LoVo (cell line): ENCODE results near the gene BTBD2.
"Not testable (repeated sequence)": the region's sequence is repeated elsewhere in the genome, so short reads cannot be mapped to it uniquely, and the experiment has no call there.

Experiments
- DNase-seq: peaks from one replicate; pipeline ENCODE4 v3.0.0-alpha.2; 2016; ENCODE audit warnings: low spot score

Gene BTBD2

DNA sequence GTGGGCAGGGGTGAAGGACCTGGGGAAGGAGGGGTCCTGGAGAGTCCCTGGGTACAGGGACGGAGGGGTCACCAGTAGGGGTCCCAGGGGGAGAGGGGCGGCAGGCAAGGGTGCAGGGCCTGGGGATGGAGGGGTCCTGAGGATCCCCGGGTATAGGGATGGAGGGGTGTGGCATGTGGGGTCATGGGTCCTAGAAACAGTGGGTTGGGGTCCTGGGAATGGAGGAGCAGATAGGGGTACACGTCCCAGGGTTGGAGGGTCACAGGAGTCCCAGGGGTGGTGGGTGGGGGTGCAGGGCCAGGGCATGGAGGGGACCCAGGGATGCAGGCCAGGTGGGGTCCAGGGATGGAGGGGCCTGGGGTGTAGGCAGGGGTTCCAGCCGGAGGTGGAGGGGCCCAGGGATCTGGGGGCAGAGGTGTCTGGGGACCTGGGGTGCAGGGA, 1.4 kb downstream of the BTBD2 start:
- DNase-seq = no peak

DNA sequence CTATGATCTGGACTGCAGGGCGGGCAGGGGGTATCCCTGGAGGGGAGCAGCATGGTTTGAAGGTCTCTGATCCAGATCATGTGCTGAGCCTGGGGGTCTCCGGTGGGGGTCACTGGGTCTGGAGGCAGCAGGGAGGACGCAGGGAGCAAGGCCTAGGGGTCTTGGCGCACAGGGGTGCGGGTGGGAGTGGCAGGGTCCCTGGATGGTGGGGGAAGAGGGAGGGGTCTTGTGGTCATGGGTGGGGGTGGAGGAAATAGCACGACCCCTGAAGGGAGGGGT, 1.9 kb downstream of the BTBD2 start:
- DNase-seq = no peak

DNA sequence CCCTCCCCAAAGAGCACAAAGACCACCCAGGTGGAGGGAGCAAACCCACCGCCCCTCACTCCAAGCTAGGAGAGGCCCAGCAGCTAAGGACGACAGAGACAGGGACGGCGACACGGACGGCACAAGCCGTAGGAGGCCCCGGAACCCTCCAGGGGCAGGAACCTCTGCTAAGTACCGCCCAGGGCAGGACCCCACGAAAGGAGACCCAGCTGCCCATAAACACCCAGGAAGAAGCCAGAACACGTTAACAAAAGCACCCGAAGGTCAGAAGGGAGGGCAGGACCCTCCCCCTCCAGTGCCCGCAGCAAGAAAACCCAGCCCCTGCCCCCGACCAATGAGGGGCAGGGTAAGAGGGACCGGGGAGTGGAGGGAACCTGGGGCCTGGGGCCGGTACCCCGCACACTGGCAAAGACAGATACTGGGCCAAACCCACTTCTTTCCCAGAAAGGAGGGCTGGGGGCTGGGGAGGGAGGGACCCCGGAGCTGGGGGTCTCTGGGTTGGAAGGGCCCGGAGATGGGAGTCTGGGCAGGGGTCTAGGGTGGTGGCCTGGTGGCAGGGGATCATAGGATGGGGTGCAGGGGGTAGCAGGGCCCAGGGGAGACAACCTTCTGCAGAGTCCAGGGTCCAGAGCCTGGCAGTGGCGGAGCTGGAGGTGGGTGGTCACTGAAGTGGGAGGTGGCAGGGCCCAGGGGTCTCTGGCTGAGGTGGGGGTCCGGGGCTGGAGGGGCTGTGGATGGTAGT, 2.4 kb downstream of the BTBD2 start:
- DNase-seq = no peak

DNA sequence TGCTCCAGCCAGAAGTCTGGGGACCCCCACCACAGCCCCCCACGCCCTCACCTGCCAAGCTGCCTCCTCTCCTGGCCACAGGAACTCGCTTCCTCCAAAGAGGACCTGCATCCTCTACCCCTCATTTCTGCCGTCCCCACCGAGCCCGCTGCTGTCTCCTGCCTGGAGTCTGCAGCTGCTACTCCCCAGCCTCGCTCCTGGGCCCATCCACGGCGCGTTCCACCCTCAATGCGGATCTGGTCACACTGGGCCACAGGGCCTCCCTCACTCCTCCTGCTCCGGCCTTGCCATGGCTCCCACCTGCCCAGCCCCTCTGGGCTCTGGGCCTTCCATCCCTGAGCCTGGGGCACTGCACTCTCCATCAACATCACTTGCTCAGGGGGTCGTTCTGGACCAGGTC, 4.3 kb downstream of the BTBD2 start:
- DNase-seq = no peak

DNA sequence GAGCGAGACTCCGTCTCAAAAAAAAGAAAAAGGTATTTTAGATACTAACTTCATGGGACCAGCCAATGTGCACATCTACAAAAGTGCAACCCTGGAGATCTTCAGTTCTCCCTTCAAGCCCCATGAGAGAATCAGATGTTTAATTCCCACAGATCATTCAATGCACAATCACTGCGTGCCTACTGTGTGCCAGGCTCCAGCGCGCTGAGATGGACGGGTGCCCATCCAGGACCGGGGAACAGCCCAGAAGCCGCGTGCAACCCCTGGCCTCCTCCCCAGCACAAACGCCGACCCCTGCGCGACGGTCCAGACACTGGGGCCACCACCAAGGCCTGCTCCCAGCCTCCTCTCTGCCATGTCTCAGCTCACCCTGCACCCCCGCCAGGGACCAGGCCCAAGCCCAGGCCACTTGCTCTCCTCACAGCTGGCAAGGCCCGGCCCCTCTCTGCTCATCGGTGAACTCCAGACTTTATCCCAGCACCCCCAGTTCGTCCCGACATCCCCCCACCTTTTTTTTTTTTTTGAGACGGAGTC, 5.3 kb downstream of the BTBD2 start:
- no peak for DNase-seq

DNA sequence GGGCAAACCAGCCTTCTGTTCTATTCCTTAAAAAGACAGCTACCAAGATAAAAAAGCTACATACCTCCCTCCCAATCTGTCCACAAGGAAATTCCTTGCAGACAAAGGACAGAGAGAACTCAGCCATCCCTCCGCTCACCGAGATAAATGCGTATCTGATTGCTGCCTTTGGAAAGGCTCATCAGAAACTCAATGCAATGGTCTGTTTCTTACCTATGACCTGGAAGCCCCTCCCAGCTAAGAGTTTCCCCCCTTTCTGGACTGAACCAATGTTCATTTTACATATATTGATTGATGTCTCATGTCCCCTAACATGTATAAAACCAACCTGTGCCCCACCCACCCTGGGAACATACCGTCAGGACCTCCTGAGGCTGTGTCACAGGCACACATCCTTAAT, 11.6 kb downstream of the BTBD2 start:
- DNase-seq = no peak

DNA sequence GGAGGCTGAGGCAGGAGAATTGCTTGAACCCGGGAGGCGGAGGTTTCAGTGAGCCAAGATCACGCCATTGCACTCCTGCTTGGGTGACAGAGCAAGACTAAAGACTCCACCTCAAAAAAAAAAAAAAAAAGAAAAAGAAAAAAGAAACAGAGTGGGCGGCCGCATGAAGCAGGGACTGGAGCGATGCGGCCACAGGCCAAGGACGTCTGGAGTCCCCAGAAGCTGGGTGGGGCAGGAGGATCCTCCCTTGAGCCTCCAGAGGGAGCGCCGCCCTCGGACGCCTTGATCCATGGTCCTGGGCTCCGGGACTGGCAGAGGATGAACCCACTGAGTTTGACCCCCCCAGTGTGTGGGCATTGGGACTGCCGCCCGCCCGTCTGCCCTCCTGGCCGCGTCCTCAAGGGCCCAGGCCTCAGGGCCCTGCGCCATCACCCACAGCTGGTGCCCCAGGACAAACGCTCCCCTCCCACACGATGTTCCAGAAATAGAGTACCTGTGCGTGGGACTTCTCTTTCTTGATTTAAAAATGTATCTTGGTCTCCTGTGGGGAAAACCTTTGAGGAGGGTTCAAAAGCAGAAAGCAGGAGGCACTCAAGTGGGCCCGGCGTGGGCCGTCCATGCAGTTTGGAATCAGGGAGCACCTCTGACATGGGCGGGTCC, 15.5 kb downstream of the BTBD2 start:
- no peak for DNase-seq

DNA sequence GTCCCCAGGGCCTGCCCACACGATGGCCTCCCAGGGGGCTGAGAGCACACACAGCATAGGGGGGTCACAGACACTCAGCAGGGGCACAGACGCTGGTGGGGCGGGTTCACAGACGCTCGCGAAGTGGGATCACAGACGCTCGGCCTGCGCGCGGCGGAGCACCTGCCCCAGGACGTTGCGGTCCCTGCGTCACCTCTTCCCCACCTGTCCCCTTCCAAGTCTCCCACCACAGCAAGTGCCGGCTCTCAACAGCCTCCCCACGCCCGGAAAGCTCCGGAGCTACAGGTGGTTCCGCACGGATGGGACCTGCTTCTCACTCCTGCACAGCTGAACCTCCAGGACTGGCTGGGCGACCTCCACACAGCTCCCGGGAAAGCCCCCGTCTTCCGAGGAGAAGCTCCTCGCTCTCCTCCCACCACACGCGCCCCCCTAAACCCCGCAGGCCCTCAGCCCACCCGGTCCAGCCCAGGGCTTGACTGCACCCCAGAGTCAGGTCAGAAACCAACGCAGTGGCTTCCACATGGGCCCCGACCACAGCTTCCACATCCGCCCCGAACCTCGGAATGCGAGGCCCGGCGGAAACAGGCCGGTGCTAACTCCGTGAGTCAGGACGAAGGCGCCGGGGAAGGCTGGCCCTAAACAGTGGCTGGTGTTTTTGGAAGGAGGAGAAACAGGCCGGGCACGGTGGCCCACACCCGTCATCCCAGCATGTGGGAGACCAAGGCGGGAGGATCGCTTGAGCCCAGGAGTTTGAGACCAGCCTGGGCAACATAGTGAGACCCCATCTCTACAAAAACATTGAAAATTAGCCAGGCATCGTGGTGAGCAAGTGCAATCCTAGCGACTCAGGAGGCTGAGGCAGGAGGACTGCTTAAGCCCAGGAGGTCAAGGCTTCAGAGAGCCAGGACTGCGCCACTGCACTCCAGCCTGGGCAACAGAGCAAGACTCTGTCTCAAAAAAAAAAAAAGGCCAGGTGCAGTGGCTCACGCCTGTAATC, 16.5 kb downstream of the BTBD2 start:
- no peak for DNase-seq

DNA sequence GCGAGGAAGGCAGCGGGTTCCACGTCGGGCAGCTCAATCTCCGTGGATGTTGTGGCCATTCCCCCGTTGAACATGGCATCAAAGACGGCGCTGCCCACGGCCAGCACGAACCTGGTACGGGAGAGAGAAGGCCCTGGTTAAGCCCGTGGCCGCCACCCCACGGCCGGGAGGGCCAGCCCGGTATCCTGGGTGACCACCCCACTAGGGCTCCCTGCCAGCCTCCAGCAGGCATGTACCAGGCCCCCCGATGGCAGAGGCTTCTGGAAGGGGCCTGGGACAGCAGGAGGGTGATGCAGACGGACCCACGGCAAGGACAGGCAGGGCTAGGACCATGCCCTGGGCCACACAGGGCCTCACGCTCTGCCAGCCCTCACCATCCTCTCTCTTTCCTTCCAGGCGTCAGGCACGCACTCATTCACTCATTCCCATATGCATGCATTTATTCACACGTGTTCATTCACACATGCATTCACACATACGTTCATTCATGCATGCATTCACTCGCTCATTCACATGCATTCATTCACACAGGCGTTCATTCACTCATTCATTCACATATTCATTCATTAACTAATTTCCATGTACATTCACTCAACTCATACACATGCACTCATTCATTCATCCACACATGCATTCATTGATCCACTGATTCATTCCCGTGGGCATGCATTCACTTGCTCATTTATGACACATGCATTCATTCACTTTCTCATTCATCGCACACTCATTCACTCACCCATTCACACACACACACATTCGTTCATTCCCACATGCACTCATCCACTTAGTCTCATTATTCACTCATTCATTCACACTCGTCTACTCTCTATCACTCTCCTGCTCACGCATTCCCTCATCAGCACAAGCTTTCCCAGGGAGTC, 17.9 kb downstream of the BTBD2 start:
- no peak for DNase-seq

DNA sequence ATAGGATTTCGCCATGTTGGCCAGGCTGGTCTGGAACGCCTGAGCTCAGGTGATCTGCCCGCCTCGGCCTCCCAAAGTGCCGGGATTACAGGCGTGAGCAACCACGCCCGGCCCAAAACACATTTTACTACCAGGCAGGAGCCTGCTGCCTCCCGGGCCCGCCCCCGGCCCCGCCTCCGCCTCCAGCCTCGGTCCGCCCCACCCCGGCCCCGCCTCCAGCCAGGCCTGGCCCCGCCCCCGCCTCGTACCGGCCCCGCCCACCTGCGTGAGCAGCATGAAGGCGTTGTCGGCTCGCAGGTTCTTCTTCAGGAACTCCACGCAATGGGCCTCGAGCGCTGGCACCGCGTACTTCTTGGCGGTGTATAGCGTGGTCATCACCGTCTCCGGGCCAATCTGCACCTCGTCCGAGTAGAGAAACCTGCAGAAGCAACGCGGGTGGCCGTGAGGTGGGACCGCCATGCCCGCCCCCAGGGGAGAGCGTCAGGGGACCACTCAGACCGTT, 22.7 kb downstream of the BTBD2 start:
- DNase-seq = no peak

DNA sequence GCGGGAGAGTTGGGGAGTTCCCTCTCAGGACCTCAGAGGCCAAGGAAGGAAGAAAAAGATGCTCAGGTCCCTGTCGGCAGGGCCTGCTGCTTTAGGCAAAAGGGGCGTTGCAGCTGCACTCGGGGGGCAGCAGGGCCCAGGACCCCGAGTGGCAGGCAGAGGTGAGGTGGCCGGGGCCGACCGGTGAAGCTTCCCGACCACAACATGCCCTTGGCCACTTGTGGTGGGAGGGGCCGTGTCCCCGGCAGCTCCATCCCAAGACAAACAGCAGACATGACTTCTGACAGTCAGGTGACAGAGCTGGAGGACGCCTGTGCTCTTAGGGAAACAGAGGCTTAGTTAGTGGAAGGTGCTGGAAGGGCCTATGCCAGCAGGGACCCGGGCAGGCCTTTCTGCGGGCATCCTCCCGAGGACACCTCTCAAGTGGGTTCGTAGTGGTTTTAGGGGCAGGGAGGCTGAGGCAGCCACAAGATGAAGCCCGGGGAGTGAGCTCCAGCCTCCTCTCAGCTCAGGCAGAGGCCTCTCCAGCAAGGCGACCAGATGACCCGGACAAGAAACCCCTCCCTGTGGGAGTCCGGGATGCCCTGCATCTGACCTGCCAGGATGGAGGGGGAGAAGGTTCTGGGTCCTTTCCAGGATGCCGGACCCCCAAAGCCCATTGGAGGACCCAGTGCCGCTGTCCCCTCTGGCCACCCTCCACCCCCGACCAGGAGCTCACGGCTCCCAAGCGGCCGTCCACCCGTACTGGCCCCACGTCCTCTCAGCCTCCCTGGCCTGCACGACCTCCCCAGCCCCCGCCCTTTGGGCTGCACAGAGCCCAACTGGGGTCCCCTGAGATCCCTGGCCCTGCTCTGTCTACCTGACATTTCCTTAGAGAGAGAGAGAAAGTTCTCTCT, 24.2 kb downstream of the BTBD2 start:
- no peak for DNase-seq

DNA sequence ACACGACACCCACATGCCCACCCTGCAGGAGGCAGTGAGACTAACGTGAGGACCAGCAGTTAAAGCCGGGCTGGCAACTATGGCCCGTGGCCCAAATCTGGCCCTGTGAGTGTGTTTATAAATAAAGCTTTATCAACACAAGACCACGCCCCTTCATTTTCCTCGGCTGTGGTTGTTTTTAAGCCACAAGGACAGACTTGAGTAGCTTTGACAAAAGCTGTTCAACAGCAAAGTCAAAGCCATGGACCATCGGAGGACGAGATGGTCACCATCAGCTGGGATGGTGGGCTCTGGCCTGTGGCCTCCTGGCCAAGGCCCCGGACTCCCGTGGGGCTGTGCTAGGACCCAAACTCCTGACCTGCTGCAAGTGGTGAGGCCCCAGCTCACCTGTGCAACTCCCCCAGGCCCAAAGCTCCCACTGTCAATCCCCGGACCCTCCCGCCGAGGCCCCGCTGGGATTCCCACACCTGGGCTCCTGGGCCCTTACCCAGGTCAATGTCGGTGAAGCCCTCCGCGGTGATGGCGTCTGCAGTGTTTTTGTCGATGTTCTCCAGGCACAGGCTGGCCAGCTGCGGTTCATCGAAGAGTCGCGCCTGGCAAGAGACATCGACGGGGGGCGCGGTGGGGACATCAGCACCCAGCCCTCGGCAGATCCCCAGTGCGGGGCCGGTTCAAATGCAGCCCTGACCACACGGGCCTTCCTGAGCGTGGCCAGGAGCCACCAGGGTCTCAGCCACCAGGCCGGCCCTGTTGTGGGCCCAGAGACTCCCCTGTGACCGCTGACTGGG, 25.1 kb downstream of the BTBD2 start:
- no peak for DNase-seq

DNA sequence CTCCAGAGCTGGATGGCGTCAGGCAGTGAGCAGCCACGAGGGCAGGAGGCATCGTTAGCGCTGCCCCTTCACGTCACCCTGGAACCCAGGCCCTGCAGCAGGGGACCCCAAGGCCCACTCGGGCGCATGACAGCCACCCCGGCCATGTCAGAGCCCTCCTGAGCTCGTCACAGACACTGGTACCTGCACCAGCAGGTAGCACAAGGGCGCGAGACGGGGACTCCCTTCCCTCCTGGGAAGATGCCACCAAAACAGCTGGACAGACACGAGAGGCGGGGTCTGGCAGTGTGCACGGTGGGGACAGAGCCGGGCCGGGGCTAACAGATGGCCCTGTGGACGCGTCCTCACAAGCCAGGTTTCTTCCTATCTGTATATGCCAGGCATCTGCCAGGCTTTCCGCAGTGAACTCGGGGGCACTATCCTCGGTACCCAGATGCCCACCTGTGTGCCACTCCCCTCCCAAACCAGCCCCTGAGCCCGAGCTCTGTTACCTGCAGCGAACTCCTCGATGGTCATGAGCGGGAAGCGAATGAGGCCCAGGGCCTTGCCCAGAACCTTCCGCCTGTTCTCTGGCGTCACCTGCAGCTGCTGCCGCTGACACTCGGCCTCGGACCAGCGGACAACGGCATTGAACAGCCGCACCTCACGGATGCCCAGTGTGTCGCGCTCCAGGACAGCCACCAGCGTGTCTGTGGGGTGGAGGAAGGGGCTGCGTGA, 25.8 kb downstream of the BTBD2 start:
- DNase-seq = no peak

DNA sequence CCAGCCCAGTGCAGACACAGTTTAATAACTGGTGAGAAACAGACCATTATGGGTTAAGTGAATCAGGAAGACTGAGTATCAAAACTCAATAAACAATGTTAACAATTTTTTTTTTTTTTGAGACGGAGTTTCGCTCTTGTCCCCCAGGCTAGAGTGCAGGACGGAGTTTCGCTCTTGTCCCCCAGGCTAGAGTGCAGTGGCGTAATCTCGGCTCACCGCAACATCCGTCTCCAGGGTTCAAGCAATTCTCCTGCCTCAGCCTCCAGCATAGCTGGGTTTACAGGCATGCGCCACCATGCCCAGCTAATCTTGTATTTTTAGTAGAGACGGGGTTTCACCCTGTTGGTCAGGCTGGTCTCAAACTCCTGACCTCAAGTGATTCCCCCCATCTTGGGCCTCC, 27.1 kb downstream of the BTBD2 start:
- not testable (repeated sequence) for DNase-seq

DNA sequence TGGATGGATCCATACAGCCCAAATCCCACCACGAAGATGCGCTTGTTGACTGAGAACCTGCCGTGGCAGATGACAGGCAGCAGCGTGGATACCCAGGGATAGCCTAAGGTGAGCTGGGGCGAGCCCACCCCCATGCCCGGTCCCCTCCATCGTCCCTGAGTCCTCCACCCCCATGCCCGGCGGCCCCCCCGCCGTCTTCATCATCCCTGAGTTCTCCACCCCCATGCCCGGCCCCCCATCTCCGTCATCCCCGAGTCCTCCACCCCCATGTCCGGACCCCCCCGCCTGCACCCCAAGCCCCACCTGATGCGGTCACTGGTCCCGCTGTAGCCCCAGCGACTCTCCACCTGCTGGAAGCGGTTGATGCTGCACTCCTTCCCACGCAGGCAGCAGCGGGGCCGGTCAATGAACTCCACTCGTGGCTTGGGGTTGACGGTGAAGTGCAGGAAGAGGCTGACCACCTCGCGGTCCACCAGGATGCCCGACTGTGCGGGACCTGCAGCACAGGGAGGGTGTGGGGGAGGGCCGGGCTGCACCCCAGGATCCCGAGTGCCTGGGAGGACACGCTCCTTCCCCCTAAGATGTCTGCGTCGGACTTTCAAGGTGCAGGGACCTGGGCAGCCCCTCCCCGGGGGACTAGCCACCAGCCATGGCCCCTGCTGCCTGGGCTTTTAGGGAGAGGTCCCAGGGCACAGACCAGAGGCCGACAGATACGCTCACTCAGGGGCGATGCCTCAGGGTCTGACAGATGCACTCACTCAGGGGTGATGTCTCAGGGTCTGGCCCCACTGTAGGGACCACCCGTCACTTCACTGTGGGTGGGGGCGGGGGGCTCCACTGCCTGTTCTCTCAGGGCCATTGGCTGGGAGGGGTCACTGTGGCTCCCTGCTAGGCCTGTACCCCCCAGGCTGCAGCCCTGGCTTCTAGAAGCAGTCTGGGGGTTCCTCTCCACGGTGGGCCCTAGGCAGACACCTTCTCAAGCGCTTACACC, 28.0 kb downstream of the BTBD2 start:
- no peak for DNase-seq

DNA sequence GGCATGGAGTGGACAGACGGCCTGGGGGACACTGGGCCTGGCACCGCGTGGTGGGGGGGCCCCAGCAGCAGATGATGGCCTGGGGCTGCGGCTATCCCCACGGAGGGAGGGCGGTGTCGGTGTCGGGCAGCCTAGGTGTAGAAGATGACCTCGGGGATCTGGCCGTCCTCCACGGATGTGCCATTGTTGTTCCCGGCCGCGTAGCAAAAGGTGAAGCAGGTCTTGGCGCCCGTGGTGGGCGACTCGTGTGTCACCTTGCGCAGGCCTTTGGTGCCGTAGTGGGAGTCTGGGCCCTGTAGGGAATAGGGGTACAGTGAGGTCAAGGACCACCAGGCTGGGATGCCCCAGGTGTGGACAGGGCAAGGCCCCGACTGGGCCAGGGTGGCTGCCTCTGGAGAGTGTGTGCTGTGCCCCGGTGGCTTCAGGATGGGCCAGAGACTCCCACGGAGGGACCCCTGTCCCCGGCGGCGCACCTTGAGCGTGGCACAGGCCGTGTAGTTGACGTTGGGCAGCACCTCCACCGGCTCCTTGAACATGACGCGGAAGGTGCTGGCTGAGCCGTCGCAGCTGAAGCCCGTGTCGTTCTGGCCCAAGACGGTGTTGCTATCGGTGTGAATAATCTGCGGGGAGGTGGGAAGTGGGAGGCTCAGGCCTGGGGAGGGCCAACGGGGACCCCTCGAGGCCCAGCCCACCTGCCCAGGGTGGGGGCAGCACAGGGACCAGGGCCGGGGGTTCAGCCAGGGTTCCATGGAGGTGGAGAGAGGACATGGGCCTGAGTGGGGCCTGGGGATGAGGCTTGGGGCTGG, 29.0 kb downstream of the BTBD2 start:
- DNase-seq = no peak
